MG63 (cell line): ENCODE data around the gene REST. TPM values are rescaled to one million over a fixed set of nuclear protein-coding genes. Genes with fewer than 3 reads are reported as not detected.
"Not testable (repeated sequence)": the region's sequence is repeated elsewhere in the genome, so short reads cannot be mapped to it uniquely, and the experiment has no call there.

ENCODE experiments used
- DNase-seq: peaks from one replicate; pipeline ENCODE4 v3.0.0-alpha.2; 2020
- H3K27me3 ChIP-seq: fragments of 250-450 bp; sonication (Bioruptor Pico); 2 replicates; pipeline ENCODE4 v1.5.1; 2020; ENCODE audit warnings: mild to moderate bottlenecking, moderate library complexity
- H3K36me3 ChIP-seq: fragments of 250-450 bp; sonication (Bioruptor Pico); 2 replicates; pipeline ENCODE4 v1.5.1; 2020; ENCODE audit warnings: mild to moderate bottlenecking, moderate library complexity
- H3K4me3 ChIP-seq: fragments of 250-450 bp; sonication (Bioruptor Pico); 2 replicates; pipeline ENCODE4 v1.5.1; 2020; ENCODE audit warnings: mild to moderate bottlenecking, moderate library complexity
- H3K9me3 ChIP-seq: fragments of 250-450 bp; sonication (Bioruptor Pico); 2 replicates; pipeline ENCODE4 v1.5.1; 2020; ENCODE audit warnings: mild to moderate bottlenecking, moderate library complexity
- total RNA-seq: library from RNA; depleted of rRNA; stranded (reverse); fragments of >200 nt; shearing (Covaris generic); gene quantifications from 2 replicates; pipeline ENCODE4 v1.2.3, GENCODE V29; 2014; ENCODE audit warnings: low replicate concordance

REST gene
- total RNA-seq, 1 experiment from 2014 or later: 12.3 TPM

- Histone ChIP-seq H3K27me3 (no peaks in the 10 kb centered on the region), H3K36me3 (no peaks in the 10 kb centered on the region), H3K4me3 (no peak overlapping the region), H3K9me3 (no peaks in the 10 kb centered on the region)
- no peak for DNase-seq
Measured at GRCh38 chr4:56902703-56903102, 5.0 kb upstream of the REST start.

GRCh38 chr4:56905796-56906195, 1.9 kb upstream of the REST start:
- Histone ChIP-seq H3K27me3 (no peaks in the 10 kb centered on the region), H3K36me3 (no peaks in the 10 kb centered on the region), H3K9me3 (no peaks in the 10 kb centered on the region), H3K4me3 (no peak overlapping the region)
- no peak for DNase-seq

GRCh38 chr4:56906489-56907393, 959 bp upstream of the REST start:
- DNase-seq: no peak
- Histone ChIP-seq H3K9me3 (no peaks in the 10 kb centered on the region), H3K4me3 (peak overlapping the region; percentile 72; the same call in 1 of the 2 replicates), H3K27me3 (no peaks in the 10 kb centered on the region), H3K36me3 (peaks cover 5% of the 10 kb centered on the region; the same call in 1 of the 2 replicates)

- Histone ChIP-seq H3K36me3 (peaks cover 5% of the 10 kb centered on the region; the same call in 1 of the 2 replicates), H3K27me3 (no peaks in the 10 kb centered on the region), H3K4me3 (peak overlapping the region; percentile 72), H3K9me3 (no peaks in the 10 kb centered on the region)
- DNase-seq: peak; percentile 64
Measured at GRCh38 chr4:56908206-56909085, 746 bp downstream of the REST start.

- no peaks in the 10 kb centered on the region for H3K9me3 ChIP-seq
- DNase-seq: peak; percentile 45
- H3K27me3 ChIP-seq: no peaks in the 10 kb centered on the region
- peak overlapping the region; percentile 72 for H3K4me3 ChIP-seq
- H3K36me3 ChIP-seq: peaks cover 5% of the 10 kb centered on the region; the same call in 1 of the 2 replicates
Measured at GRCh38 chr4:56909086-56909894, 1.6 kb downstream of the REST start.

GRCh38 chr4:56910172-56910967, 2.7 kb downstream of the REST start:
- H3K9me3 ChIP-seq: no peaks in the 10 kb centered on the region
- peak overlapping the region; percentile 72 for H3K4me3 ChIP-seq
- no peak for DNase-seq
- no peaks in the 10 kb centered on the region for H3K27me3 ChIP-seq
- peaks cover 5% of the 10 kb centered on the region; the same call in 1 of the 2 replicates for H3K36me3 ChIP-seq

- H3K36me3 ChIP-seq: peaks cover 8% of the 10 kb centered on the region; the same call in 1 of the 2 replicates
- no peak overlapping the region for H3K4me3 ChIP-seq
- no peaks in the 10 kb centered on the region for H3K9me3 ChIP-seq
- no peaks in the 10 kb centered on the region for H3K27me3 ChIP-seq
- DNase-seq: no peak
Measured at GRCh38 chr4:56914336-56914735, 6.6 kb downstream of the REST start.

GRCh38 chr4:56914977-56915376, 7.3 kb downstream of the REST start:
- H3K9me3 ChIP-seq, H3K36me3 ChIP-seq, H3K27me3 ChIP-seq, H3K4me3 ChIP-seq, DNase-seq: not testable (repeated sequence)

GRCh38 chr4:56927196-56927595, 19.5 kb downstream of the REST start:
- peaks cover 14% of the 10 kb centered on the region for H3K36me3 ChIP-seq
- no peak for DNase-seq
- H3K27me3 ChIP-seq: no peaks in the 10 kb centered on the region
- no peak overlapping the region for H3K4me3 ChIP-seq
- H3K9me3 ChIP-seq: no peaks in the 10 kb centered on the region

GRCh38 chr4:56930638-56931037, 22.9 kb downstream of the REST start:
- peaks cover 14% of the 10 kb centered on the region for H3K36me3 ChIP-seq
- no peaks in the 10 kb centered on the region for H3K9me3 ChIP-seq
- no peaks in the 10 kb centered on the region for H3K27me3 ChIP-seq
- DNase-seq: no peak
- H3K4me3 ChIP-seq: no peak overlapping the region

- H3K4me3 ChIP-seq: no peak overlapping the region
- no peaks in the 10 kb centered on the region for H3K9me3 ChIP-seq
- H3K27me3 ChIP-seq: no peaks in the 10 kb centered on the region
- DNase-seq: no peak
- H3K36me3 ChIP-seq: peaks cover 14% of the 10 kb centered on the region
Measured at GRCh38 chr4:56931924-56932323, 24.2 kb downstream of the REST start.

- H3K27me3 ChIP-seq: no peaks in the 10 kb centered on the region
- H3K4me3 ChIP-seq: no peak overlapping the region
- DNase-seq: peak; percentile 50
- H3K9me3 ChIP-seq: no peaks in the 10 kb centered on the region
- peaks cover 11% of the 10 kb centered on the region for H3K36me3 ChIP-seq
Measured at GRCh38 chr4:56937262-56937661, 29.6 kb downstream of the REST start.

- not testable (repeated sequence) for DNase-seq, H3K27me3 ChIP-seq, H3K9me3 ChIP-seq, H3K4me3 ChIP-seq, H3K36me3 ChIP-seq
Measured at GRCh38 chr4:56939826-56940225, 32.1 kb downstream of the REST start.

GRCh38 chr4:56940403-56940802, 32.7 kb downstream of the REST start:
- Histone ChIP-seq H3K9me3 (no peaks in the 10 kb centered on the region), H3K36me3 (peaks cover 8% of the 10 kb centered on the region; the same call in 1 of the 2 replicates), H3K27me3 (no peaks in the 10 kb centered on the region), H3K4me3 (no peak overlapping the region)
- DNase-seq: no peak

GRCh38 chr4:56940971-56941370, 33.3 kb downstream of the REST start:
- Histone ChIP-seq H3K36me3 (peaks cover 8% of the 10 kb centered on the region; the same call in 1 of the 2 replicates), H3K9me3 (no peaks in the 10 kb centered on the region), H3K4me3 (no peak overlapping the region), H3K27me3 (no peaks in the 10 kb centered on the region)
- DNase-seq: no peak

GRCh38 chr4:56941403-56941802, 33.7 kb downstream of the REST start:
- no peak for DNase-seq
- Histone ChIP-seq H3K36me3 (peaks cover 8% of the 10 kb centered on the region; the same call in 1 of the 2 replicates), H3K4me3 (no peak overlapping the region), H3K27me3 (no peaks in the 10 kb centered on the region), H3K9me3 (no peaks in the 10 kb centered on the region)
